ENCODE results near the gene GUCY2D. TPM values are rescaled to one million over a fixed set of nuclear protein-coding genes. Genes with fewer than 3 reads are reported as not detected.
"Not testable (repeated sequence)": the region's sequence is repeated elsewhere in the genome, so short reads cannot be mapped to it uniquely, and the experiment has no call there.

GUCY2D gene
- not detected for total RNA-seq
- not detected for polyA plus RNA-seq
- long read RNA-seq, donor 1, result 0 reads
- long read RNA-seq, donor 2, result 0 reads

GRCh38 chr17:8001976-8002720, at the start of gene GUCY2D:
GUCY2D (plus strand) TSS chr17:8002615; CDS start chr17:8003048, 433 bp downstream.
- DNase-seq, result no peak
- Histone ChIP-seq H3K4me1 (peaks cover 4% of the 10 kb centered on the region), H3K27me3 (ENCODE audit: insufficient read depth in 3 of 3, low read length in 2 of 3) (peaks cover 0 to 54% (median 20%) of the 10 kb centered on the region in 3 donors), H3K9me3 (no peaks in the 10 kb centered on the region), H3K36me3 (ENCODE audit: insufficient read depth in 1 of 2, low read depth in 1 of 2) (no peaks in the 10 kb centered on the region), H3K4me3 (peak within 1 kb of the TSS; percentile 56), H3K27ac (no peak within 1 kb of the TSS)
- WGBS, 3 donors, result 15 to 23% (median 19%) methylated on average over 17 to 18 of the region's 18 CpGs
- TF ChIP-seq, protein P1, sequence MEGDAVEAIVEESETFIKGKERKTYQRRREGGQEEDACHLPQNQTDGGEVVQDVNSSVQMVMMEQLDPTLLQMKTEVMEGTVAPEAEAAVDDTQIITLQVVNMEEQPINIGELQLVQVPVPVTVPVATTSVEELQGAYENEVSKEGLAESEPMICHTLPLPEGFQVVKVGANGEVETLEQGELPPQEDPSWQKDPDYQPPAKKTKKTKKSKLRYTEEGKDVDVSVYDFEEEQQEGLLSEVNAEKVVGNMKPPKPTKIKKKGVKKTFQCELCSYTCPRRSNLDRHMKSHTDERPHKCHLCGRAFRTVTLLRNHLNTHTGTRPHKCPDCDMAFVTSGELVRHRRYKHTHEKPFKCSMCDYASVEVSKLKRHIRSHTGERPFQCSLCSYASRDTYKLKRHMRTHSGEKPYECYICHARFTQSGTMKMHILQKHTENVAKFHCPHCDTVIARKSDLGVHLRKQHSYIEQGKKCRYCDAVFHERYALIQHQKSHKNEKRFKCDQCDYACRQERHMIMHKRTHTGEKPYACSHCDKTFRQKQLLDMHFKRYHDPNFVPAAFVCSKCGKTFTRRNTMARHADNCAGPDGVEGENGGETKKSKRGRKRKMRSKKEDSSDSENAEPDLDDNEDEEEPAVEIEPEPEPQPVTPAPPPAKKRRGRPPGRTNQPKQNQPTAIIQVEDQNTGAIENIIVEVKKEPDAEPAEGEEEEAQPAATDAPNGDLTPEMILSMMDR (IDR thresholded peaks at IDR 0.05), result no peak
- intact Hi-C loops (cut with DNase I), result no loop called here
- ATAC-seq, result peak in 1 of 4 donors; percentile 13

- H3K4me1 ChIP-seq; H3K9me3 ChIP-seq; ATAC-seq; H3K27ac ChIP-seq; H3K4me3 ChIP-seq; intact Hi-C loops (cut with DNase I); DNase-seq; H3K27me3 ChIP-seq (ENCODE audit: insufficient read depth in 3 of 3, low read length in 2 of 3): not testable (repeated sequence)
- peaks cover 0 to 23% of the 10 kb centered on the region in 2 donors for H3K36me3 ChIP-seq (ENCODE audit: insufficient read depth in 1 of 2, low read depth in 1 of 2)
- WGBS, 3 donors, result 89 to 95% (median 92%) methylated on average over 13 of the region's 13 CpGs
Measured at GRCh38 chr17:7953266-7953665, 49.1 kb upstream of the GUCY2D start.

GRCh38 chr17:7955414-7956227, 46.8 kb upstream of the GUCY2D start:
- Histone ChIP-seq H3K4me3 (no peak overlapping the region), H3K36me3 (ENCODE audit: insufficient read depth in 1 of 2, low read depth in 1 of 2) (no peaks in the 10 kb centered on the region), H3K27ac (no peak overlapping the region), H3K4me1 (no peaks in the 10 kb centered on the region), H3K9me3 (no peaks in the 10 kb centered on the region), H3K27me3 (ENCODE audit: insufficient read depth in 3 of 3, low read length in 2 of 3) (peaks cover 0 to 14% (median 3%) of the 10 kb centered on the region in 3 donors)
- DNase-seq (no peak), ATAC-seq (no peak)
- 68 to 75% (median 72%) methylated on average over 13 of the region's 13 CpGs for WGBS, 3 donors
- TF ChIP-seq, protein P1 (IDR thresholded peaks at IDR 0.05), result no peak
- intact Hi-C loops (cut with DNase I), result no loop called here

- H3K27ac ChIP-seq, result no peak overlapping the region
- no peaks in the 10 kb centered on the region for H3K36me3 ChIP-seq (ENCODE audit: insufficient read depth in 1 of 2, low read depth in 1 of 2)
- no peak for DNase-seq
- intact Hi-C loops (cut with DNase I), result no loop called here
- H3K4me3 ChIP-seq, result no peak overlapping the region
- H3K4me1 ChIP-seq, result no peaks in the 10 kb centered on the region
- 82 to 89% (median 86%) methylated on average over 11 of the region's 11 CpGs for WGBS, 3 donors
- no peak for ATAC-seq
- H3K27me3 ChIP-seq (ENCODE audit: insufficient read depth in 3 of 3, low read length in 2 of 3), result peaks cover 2 to 16% (median 3%) of the 10 kb centered on the region in 3 donors
- TF ChIP-seq, protein P1 (IDR thresholded peaks at IDR 0.05), result no peak
- H3K9me3 ChIP-seq, result no peaks in the 10 kb centered on the region
Measured at GRCh38 chr17:7956228-7956965, 46.0 kb upstream of the GUCY2D start.

Measured in psoas muscle (tissue), 8 donors.